GM21528 (cell line): ENCODE data around the gene HIVEP1.

Experiments used
- ATAC-seq: cut with Tn5 transposase; IDR thresholded peaks from one replicate; pipeline ENCODE4 v1.9.1; 2021; ENCODE audit warnings: mild to moderate bottlenecking, moderate library complexity; ENCODE audit not compliant: unreplicated experiment, low FRiP score

HIVEP1 gene

GRCh38 chr6:12037798-12038197 lies 25.7 kb downstream of the HIVEP1 start:
- no peak for ATAC-seq

- ATAC-seq = no peak
Measured at GRCh38 chr6:12039540-12040459, 27.7 kb downstream of the HIVEP1 start.

GRCh38 chr6:12047304-12047703 lies 35.2 kb downstream of the HIVEP1 start:
- ATAC-seq = no peak

GRCh38 chr6:12047792-12048432 lies 35.8 kb downstream of the HIVEP1 start:
- ATAC-seq = no peak

DNA sequence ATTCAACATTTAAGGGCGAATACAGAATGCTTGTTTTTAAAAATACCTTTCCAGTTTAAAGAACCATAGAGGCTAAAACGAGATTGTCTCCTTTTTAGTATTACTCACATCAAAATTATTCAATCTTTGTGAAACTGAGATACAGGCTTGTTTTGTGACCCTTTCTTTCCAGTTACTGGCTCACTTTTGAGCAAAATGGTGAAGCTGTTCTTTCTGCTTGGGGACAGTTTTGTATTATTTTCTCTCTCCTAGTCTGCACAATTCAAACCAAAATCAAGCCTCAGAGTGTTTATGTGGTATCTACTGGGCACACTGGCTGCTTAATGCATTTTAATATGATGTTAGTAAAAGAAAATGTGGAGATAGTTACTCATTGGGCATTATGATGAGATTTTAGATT lies 36.5 kb downstream of the HIVEP1 start:
- ATAC-seq = no peak

GRCh38 chr6:12049165-12049564 lies 37.1 kb downstream of the HIVEP1 start:
- ATAC-seq = no peak

GRCh38 chr6:12051861-12052368 lies 39.8 kb downstream of the HIVEP1 start:
- ATAC-seq = peak; percentile 83

DNA sequence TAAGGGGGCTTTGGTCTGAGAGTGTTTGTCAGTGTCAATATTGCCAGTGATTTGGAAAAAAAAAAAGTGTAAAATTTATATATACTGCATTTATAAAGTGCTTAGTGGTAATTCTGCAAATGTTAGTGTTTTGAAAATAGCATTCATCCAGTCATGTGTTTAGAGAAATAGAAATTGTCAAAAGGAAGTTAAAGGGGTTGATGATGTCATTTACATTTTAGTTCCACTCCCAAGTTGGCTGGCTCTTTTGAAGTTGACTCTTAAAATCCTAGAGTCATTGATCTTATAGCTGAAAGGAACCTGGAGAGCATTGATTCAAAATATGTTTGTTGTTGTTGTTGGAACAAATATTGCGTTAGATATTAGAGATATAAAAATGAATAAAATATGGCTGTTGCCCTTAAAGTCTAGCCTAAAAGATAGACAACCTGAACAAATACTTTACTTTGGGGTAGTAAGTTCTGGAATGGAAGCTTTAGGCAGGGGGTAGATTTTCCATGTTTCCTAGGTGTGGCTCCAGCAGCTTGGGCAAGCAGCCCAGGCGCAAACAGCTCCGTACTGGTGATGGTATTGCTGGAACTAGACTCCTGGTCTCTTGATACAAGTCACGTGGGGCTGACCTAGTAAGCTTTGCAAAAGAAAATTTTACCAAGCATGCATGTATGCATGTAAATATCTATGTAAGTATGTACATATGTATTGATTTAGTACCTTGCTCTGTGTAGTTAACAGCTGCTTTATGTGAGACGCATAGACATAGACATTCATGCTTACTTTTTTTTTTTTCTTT lies 46.3 kb downstream of the HIVEP1 start:
- ATAC-seq = no peak

DNA sequence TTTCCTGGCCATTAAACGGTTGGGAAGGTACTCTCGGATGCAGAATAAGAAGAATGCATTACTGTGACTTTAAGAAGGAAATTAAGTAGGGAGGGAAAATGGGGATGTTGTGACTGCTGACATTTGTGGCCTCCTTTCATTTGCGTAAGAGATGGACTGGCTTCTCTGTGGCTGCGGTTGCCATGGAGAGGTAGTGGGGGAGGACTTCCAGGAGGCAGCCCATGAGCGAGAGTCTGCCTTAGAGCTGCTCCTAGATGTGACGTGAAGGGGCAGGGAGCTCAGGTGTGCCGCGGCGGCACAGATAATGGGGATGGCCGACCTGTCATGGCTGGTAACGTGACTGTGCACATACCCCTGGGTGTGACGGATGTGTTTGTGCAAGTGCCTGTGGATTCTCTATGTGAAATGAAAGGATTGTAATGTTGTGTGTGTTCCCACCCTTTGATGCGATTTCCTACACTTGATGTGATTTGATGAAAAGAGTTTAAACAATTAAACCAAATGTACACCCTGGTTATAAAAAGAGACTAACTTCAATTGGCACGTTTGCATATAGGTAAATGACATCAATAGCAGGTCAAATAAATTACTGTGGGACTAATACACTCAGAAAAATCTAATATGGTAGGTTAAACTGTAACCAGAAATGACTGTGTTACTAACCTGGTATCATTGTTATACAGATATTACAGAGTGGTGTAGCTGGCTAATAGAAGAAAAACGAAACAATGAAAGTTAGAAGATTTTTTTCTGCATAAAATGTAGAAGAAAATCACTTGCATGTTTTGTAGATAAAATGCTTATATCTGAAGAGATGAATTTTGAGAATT lies 48.9 kb downstream of the HIVEP1 start:
- peak; percentile 79 for ATAC-seq

- ATAC-seq = no peak
Measured at GRCh38 chr6:12062605-12063004, 50.5 kb downstream of the HIVEP1 start.

GRCh38 chr6:12064131-12064530 lies 52.0 kb downstream of the HIVEP1 start:
- no peak for ATAC-seq

DNA sequence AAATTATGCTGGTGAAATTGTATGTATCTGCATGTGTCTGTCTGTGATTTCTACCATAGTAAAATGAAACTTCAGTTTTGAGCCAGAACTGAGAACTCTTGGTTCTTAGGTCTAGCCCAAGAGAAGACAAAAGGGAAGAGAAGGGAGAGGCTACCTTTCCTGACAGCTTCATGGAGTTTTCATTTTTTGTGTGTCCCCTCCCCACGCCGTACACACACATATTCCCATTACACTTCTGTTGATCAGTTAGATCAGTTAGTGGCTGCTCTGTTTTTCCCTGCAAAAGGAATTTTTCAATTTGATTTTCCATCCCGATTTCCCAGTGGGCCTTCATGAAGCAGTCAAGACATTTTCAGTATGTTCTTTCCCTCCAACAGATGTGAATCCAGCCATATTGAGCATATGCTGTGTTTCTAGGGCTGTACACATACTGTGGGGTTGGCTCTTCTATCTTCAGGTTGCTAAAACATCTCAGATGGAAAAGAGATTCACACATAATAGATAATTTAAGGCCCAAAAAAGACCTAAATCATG lies 52.5 kb downstream of the HIVEP1 start:
- no peak for ATAC-seq

- ATAC-seq = no peak
Measured at GRCh38 chr6:12065321-12066140, 53.4 kb downstream of the HIVEP1 start.

DNA sequence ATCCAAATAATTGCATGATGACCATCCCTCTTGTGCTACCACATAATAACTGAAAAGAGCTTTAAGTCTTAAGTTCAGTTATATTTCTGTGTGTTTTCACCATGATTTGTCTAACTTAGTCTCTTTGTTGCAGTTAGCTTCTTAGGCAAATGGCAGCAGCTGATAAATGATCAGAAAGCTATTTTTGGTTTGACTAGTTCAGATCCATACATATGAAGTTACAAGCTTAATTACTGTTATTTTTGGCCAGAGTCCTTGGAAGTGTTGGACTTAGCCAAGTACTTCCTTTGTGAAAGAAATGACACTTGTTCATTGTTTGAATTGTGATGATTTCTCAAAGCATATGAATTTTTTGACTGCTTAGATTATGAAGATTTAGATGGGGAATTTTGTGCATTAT lies 54.2 kb downstream of the HIVEP1 start:
- no peak for ATAC-seq

- ATAC-seq = no peak
Measured at GRCh38 chr6:12068899-12069557, 56.9 kb downstream of the HIVEP1 start.

DNA sequence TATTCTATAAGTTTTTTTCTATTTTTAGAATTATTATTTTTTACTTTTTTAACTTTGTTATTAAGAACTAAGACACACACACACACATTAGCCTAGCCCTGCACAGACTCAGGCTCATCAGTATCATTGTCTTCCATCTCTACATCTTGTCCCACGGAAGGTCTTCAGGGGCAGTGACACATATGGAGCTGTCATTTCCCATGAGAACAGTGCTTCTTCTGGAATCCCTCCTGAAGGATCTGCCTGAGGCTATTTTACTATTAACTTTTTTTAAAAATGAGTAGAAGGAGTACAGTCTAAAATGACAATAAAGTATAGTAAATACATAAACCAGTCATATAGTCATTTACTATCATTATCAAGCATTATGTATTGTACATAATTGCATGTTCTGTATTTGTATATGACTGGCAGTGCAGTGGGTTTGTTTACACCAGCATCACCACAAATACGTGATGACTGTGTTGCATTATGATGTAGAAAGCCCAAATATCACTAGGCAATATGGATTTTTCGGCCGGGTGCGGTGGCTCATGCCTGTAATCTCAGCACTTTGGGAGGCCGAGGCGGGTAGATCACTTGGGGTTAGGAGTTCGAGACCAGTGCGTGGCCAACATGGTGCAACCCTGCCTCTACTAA lies 57.9 kb downstream of the HIVEP1 start:
- no peak for ATAC-seq

DNA sequence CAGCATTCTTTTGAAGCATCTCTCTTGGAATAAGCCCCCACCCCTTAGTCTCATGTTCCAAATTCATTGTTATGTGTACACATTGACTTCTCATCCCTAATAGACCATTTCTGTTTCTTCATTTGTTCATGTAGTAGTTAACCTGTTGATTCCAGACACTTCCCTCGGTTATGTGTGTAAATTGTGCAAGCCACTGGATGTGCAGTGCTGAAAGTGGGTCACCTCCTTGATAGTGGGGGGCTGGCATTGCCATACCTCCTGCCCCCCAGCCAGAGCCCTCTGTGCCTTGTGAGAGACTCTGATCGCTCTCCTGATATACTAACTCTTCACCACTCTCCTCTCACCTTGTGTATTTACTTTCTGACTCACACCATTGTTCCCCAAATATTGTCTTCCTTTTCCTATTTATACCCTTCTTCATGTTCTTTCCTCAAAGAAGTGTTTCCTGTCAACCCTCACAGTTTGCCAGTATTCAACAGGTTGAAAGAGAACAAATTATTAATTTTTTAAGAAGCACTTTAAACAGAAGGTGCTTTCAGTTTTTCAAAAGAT lies 59.0 kb downstream of the HIVEP1 start:
- no peak for ATAC-seq
